ENCODE results near the gene SCYL3. TPM values are rescaled to one million over a fixed set of nuclear protein-coding genes. Genes with fewer than 3 reads are reported as not detected.

Gene SCYL3
- polyA plus RNA-seq, 3 donors, result 2.3 to 4.9 (median 3.6) TPM

GRCh38 chr1:169924063-169924462 lies 30.4 kb upstream of the SCYL3 start:
- intact Hi-C loops (cut with micrococcal nuclease), result loop anchor here in 1 of 2 donors (10.0 kb wide), 1 partner anchor 1001 kb away; no protein-coding TSS in a partner anchor
- H3K9ac ChIP-seq (ENCODE audit: insufficient read depth, low read length, poor library complexity, severe bottlenecking), result no peak overlapping the region
- H3K4me3 ChIP-seq (replicated peaks in 1 of 3; ENCODE audit: low read depth in 2 of 3, low read length in 3 of 3), result no peak overlapping the region
- H3K4me2 ChIP-seq (replicated peaks; ENCODE audit: extremely low read depth, low read length, poor library complexity, severe bottlenecking), result no peak overlapping the region
- H3K4me1 ChIP-seq (ENCODE audit: control insufficient read depth in 1 of 2, insufficient read depth in 2 of 2, low read length in 2 of 2), result no peaks in the 10 kb centered on the region
- H3K79me2 ChIP-seq (ENCODE audit: insufficient read depth, low read length), result no peaks in the 10 kb centered on the region
- H3K27me3 ChIP-seq (ENCODE audit: control insufficient read depth in 2 of 2, insufficient read depth in 2 of 2, low read length in 2 of 2), result no peaks in the 10 kb centered on the region
- no peaks in the 10 kb centered on the region for H3K9me3 ChIP-seq (replicated peaks in 1 of 2; ENCODE audit: control insufficient read depth in 1 of 2, insufficient read depth in 1 of 2, low read length in 2 of 2)
- no peaks in the 10 kb centered on the region for H4K20me1 ChIP-seq (ENCODE audit: insufficient read depth, low read length)
- TF ChIP-seq CTCF (IDR thresholded peaks at IDR 0.05), result no peak
- no peak overlapping the region for H3K27ac Mint-ChIP-seq
- no peak for DNase-seq
- no peaks in the 10 kb centered on the region for H3K36me3 ChIP-seq (replicated peaks in 1 of 2; ENCODE audit: control insufficient read depth in 1 of 2, insufficient read depth in 2 of 2, low read length in 2 of 2)
- H3K36me3 Mint-ChIP-seq, result peaks cover 0 to 3% of the 10 kb centered on the region in 2 donors
- H2AFZ ChIP-seq (ENCODE audit: insufficient read depth, low read depth, low read length, poor library complexity, severe bottlenecking), result no peak overlapping the region
- no CpG with 5 or more reads among the region's 2 CpGs for WGBS (ENCODE audit: insufficient coverage)
- H3K4me1 Mint-ChIP-seq, result no peaks in the 10 kb centered on the region
- H3K27ac ChIP-seq (ENCODE audit: low read depth in 1 of 2, low read length in 2 of 2), result no peak overlapping the region
- no peaks in the 10 kb centered on the region for H3K9me3 Mint-ChIP-seq
- H3K27me3 Mint-ChIP-seq (ENCODE audit: low read depth in 3 of 3), result no peaks in the 10 kb centered on the region
- no peak overlapping the region for H3K4me3 Mint-ChIP-seq

- H3K4me1 ChIP-seq (ENCODE audit: control insufficient read depth in 1 of 2, insufficient read depth in 2 of 2, low read length in 2 of 2), result no peaks in the 10 kb centered on the region
- DNase-seq, result no peak
- no peak overlapping the region for H3K27ac ChIP-seq (ENCODE audit: low read depth in 1 of 2, low read length in 2 of 2)
- no peaks in the 10 kb centered on the region for H3K9me3 ChIP-seq (replicated peaks in 1 of 2; ENCODE audit: control insufficient read depth in 1 of 2, insufficient read depth in 1 of 2, low read length in 2 of 2)
- no peaks in the 10 kb centered on the region for H4K20me1 ChIP-seq (ENCODE audit: insufficient read depth, low read length)
- no peak overlapping the region for H3K4me3 ChIP-seq (replicated peaks in 1 of 3; ENCODE audit: low read depth in 2 of 3, low read length in 3 of 3)
- no peak overlapping the region for H3K4me2 ChIP-seq (replicated peaks; ENCODE audit: extremely low read depth, low read length, poor library complexity, severe bottlenecking)
- H3K27ac Mint-ChIP-seq, result no peak overlapping the region
- H3K4me1 Mint-ChIP-seq, result no peaks in the 10 kb centered on the region
- no peaks in the 10 kb centered on the region for H3K27me3 Mint-ChIP-seq (ENCODE audit: low read depth in 3 of 3)
- no peak overlapping the region for H3K4me3 Mint-ChIP-seq
- H3K9ac ChIP-seq (ENCODE audit: insufficient read depth, low read length, poor library complexity, severe bottlenecking), result no peak overlapping the region
- no CpG with 5 or more reads among the region's 4 CpGs for WGBS (ENCODE audit: insufficient coverage)
- TF ChIP-seq CTCF (IDR thresholded peaks at IDR 0.05), result no peak
- no peaks in the 10 kb centered on the region for H3K36me3 ChIP-seq (replicated peaks in 1 of 2; ENCODE audit: control insufficient read depth in 1 of 2, insufficient read depth in 2 of 2, low read length in 2 of 2)
- no peaks in the 10 kb centered on the region for H3K79me2 ChIP-seq (ENCODE audit: insufficient read depth, low read length)
- H3K27me3 ChIP-seq (ENCODE audit: control insufficient read depth in 2 of 2, insufficient read depth in 2 of 2, low read length in 2 of 2), result no peaks in the 10 kb centered on the region
- intact Hi-C loops (cut with micrococcal nuclease), result loop anchor here in 1 of 2 donors (10.0 kb wide), 1 partner anchor 1004 kb away; no protein-coding TSS in a partner anchor
- H3K9me3 Mint-ChIP-seq, result no peaks in the 10 kb centered on the region
- H3K36me3 Mint-ChIP-seq, result peaks cover 0 to 3% of the 10 kb centered on the region in 2 donors
- H2AFZ ChIP-seq (ENCODE audit: insufficient read depth, low read depth, low read length, poor library complexity, severe bottlenecking), result no peak overlapping the region
These were observed 27.4 kb upstream of the SCYL3 start for GRCh38 chr1:169921080-169921479.
